C4-2B (cell line): Measurements from ENCODE around the gene USP6NL.

ENCODE experiments used
- H3K27ac ChIP-seq: fragments of 450-650 bp; 2 replicates; pipeline ENCODE4 v1.5.1; 2017
- CTCF ChIP-seq: fragments of 450-650 bp; conservative IDR thresholded peaks from 2 replicates; pipeline ENCODE4 v1.5.1; 2017; ENCODE audit warnings: mild to moderate bottlenecking
- ZFX ChIP-seq: fragments of 450-650 bp; IDR thresholded peaks from 2 replicates; pipeline ENCODE4 v1.6.1; 2017

The USP6NL gene

GRCh38 chr10:11444155-11444530, 167.3 kb downstream of the USP6NL start:
- H3K27ac ChIP-seq, result no peak overlapping the region
- no peak for TF ChIP-seq ZFX
- TF ChIP-seq CTCF, result no peak

- H3K27ac ChIP-seq, result no peak overlapping the region
- TF ChIP-seq CTCF (no peak), ZFX (no peak)
Observed at GRCh38 chr10:11443468-11444154, 167.8 kb downstream of the USP6NL start.

GRCh38 chr10:11442001-11442773, 169.3 kb downstream of the USP6NL start:
- no peak for TF ChIP-seq CTCF
- TF ChIP-seq ZFX, result no peak

GRCh38 chr10:11441151-11441535, 170.3 kb downstream of the USP6NL start:
- TF ChIP-seq CTCF, result no peak
- no peak for TF ChIP-seq ZFX
- no peak overlapping the region for H3K27ac ChIP-seq

More at GRCh38 chr10:11442001-11442773, 169.3 kb downstream of the USP6NL start:
- H3K27ac ChIP-seq, result no peak overlapping the region

- TF ChIP-seq CTCF (no peak), ZFX (no peak)
- no peak overlapping the region for H3K27ac ChIP-seq
Observed at GRCh38 chr10:11440250-11441150, 170.9 kb downstream of the USP6NL start.

GRCh38 chr10:11439523-11440053, 171.9 kb downstream of the USP6NL start:
- H3K27ac ChIP-seq, result no peak overlapping the region
- TF ChIP-seq CTCF, result no peak
- no peak for TF ChIP-seq ZFX
